Measurements from ENCODE around the gene IL10RB. TPM values are rescaled to one million over a fixed set of nuclear protein-coding genes. Genes with fewer than 3 reads are reported as not detected.
"Not testable (repeated sequence)": the region's sequence is repeated elsewhere in the genome, so short reads cannot be mapped to it uniquely, and the experiment has no call there.

IL10RB gene
- total RNA-seq, 3 donors from 2014 or later: 31.0 to 39.5 (median 31.8) TPM

- intact Hi-C loops (cut with DNase I; ENCODE audit: low total_unique reads): loop anchor here (5.0 kb wide), 1 partner anchor 854 kb away; the partner anchor contains the start of gene URB1
- H3K36me3 ChIP-seq: peaks cover 11% of the 10 kb centered on the region
- no peaks in the 10 kb centered on the region for H3K9me3 ChIP-seq
- H3K4me3 ChIP-seq: no peak overlapping the region
- no peak overlapping the region for H3K27ac ChIP-seq
- no peaks in the 10 kb centered on the region for H3K27me3 ChIP-seq
- TF ChIP-seq POLR2AphosphoS5 (IDR thresholded peaks at IDR 0.05) (no peak), CTCF (IDR thresholded peaks at IDR 0.05) (no peak)
- no peaks in the 10 kb centered on the region for H3K4me1 ChIP-seq
- no peak for DNase-seq (ENCODE audit: low spot score in 2 of 2)
Measured at GRCh38 chr21:33246506-33246905, 19.7 kb upstream of the IL10RB start.

- Histone ChIP-seq H3K27ac (no peak overlapping the region), H3K4me1 (no peaks in the 10 kb centered on the region), H3K4me3 (no peak overlapping the region), H3K36me3 (peaks cover 11% of the 10 kb centered on the region), H3K27me3 (no peaks in the 10 kb centered on the region), H3K9me3 (no peaks in the 10 kb centered on the region)
- DNase-seq (ENCODE audit: low spot score in 2 of 2): no peak
- intact Hi-C loops (cut with DNase I; ENCODE audit: low total_unique reads): loop anchor here (5.0 kb wide), 1 partner anchor 855 kb away; the partner anchor contains the start of gene URB1
- TF ChIP-seq POLR2A (IDR thresholded peaks at IDR 0.05): no peak
- no peak for TF ChIP-seq POLR2AphosphoS5 (IDR thresholded peaks at IDR 0.05)
- TF ChIP-seq CTCF (IDR thresholded peaks at IDR 0.05): no peak
Measured at GRCh38 chr21:33246963-33247362, 19.2 kb upstream of the IL10RB start.

GRCh38 chr21:33247599-33247998 lies 18.6 kb upstream of the IL10RB start:
- H3K36me3 ChIP-seq: peaks cover 11% of the 10 kb centered on the region

GRCh38 chr21:33249331-33250002 lies 16.7 kb upstream of the IL10RB start:
- DNase-seq (ENCODE audit: low spot score in 2 of 2): no peak
- Histone ChIP-seq H3K36me3 (peaks cover 11% of the 10 kb centered on the region), H3K9me3 (no peaks in the 10 kb centered on the region), H3K4me1 (no peaks in the 10 kb centered on the region), H3K27me3 (no peaks in the 10 kb centered on the region), H3K27ac (no peak overlapping the region), H3K4me3 (no peak overlapping the region)
- TF ChIP-seq POLR2AphosphoS5 (IDR thresholded peaks at IDR 0.05) (no peak), POLR2A (IDR thresholded peaks at IDR 0.05) (no peak), CTCF (IDR thresholded peaks at IDR 0.05) (no peak)
- intact Hi-C loops (cut with DNase I; ENCODE audit: low total_unique reads): loop anchor here (5.0 to 10.0 kb wide), 2 partner anchors 195 to 857 kb away; partner anchors contain the start of gene URB1

More at GRCh38 chr21:33247599-33247998, 18.6 kb upstream of the IL10RB start:
- H3K4me3 ChIP-seq: no peak overlapping the region
- DNase-seq (ENCODE audit: low spot score in 2 of 2): no peak
- intact Hi-C loops (cut with DNase I; ENCODE audit: low total_unique reads): loop anchor here (5.0 kb wide), 1 partner anchor 855 kb away; the partner anchor contains the start of gene URB1
- H3K9me3 ChIP-seq: no peaks in the 10 kb centered on the region
- no peaks in the 10 kb centered on the region for H3K4me1 ChIP-seq
- H3K27me3 ChIP-seq: no peaks in the 10 kb centered on the region
- no peak overlapping the region for H3K27ac ChIP-seq
- TF ChIP-seq POLR2A (IDR thresholded peaks at IDR 0.05) (no peak), POLR2AphosphoS5 (IDR thresholded peaks at IDR 0.05) (no peak), CTCF (IDR thresholded peaks at IDR 0.05) (no peak)

- H3K36me3 ChIP-seq: peaks cover 4% of the 10 kb centered on the region
- TF ChIP-seq POLR2A (IDR thresholded peaks at IDR 0.05): no peak
- TF ChIP-seq CTCF (IDR thresholded peaks at IDR 0.05): no peak
- no peak for TF ChIP-seq POLR2AphosphoS5 (IDR thresholded peaks at IDR 0.05)
- no peaks in the 10 kb centered on the region for H3K4me1 ChIP-seq
- H3K9me3 ChIP-seq: no peaks in the 10 kb centered on the region
- no peak overlapping the region for H3K4me3 ChIP-seq
- DNase-seq (ENCODE audit: low spot score in 2 of 2): no peak
- H3K27me3 ChIP-seq: no peaks in the 10 kb centered on the region
- intact Hi-C loops (cut with DNase I; ENCODE audit: low total_unique reads): loop anchor here (10.0 kb wide), 1 partner anchor 194 kb away; no protein-coding TSS in a partner anchor
- H3K27ac ChIP-seq: no peak overlapping the region
Measured at GRCh38 chr21:33251119-33251518, 15.0 kb upstream of the IL10RB start.

GRCh38 chr21:33253382-33253781 lies 12.8 kb upstream of the IL10RB start:
- not testable (repeated sequence) for H3K4me3 ChIP-seq; H3K9me3 ChIP-seq; H3K36me3 ChIP-seq; H3K27me3 ChIP-seq; H3K27ac ChIP-seq; H3K4me1 ChIP-seq; DNase-seq (ENCODE audit: low spot score in 2 of 2)
- intact Hi-C loops (cut with DNase I; ENCODE audit: low total_unique reads): loop anchor here (10.0 kb wide), 1 partner anchor 191 kb away; no protein-coding TSS in a partner anchor

Data from breast epithelium (tissue), 4 donors.